Thyroid gland (tissue), 4 donors: ENCODE data around the gene HOTAIR. TPM values are rescaled to one million over a fixed set of nuclear protein-coding genes. Genes with fewer than 3 reads are reported as not detected.

ENCODE experiments used
- DNase-seq, 2 donors: peaks; one replicate each; pipeline ENCODE4 v3.0.0-alpha.2; 2019
- H3K27ac ChIP-seq, 3 donors: fragments of 200-600 bp; sonication (generic); 1 replicate in 2 of 3; 2 replicates in 1 of 3; pipeline ENCODE4 v1.5.1; 2016 to 2019; ENCODE audit warnings: mild to moderate bottlenecking in 1 of 3, moderate library complexity in 1 of 3
- H3K27me3 ChIP-seq: fragments of 200-600 bp; sonication (generic); one replicate; pipeline ENCODE4 v1.5.1; 2019
- H3K36me3 ChIP-seq, 2 donors: fragments of 200-600 bp; sonication (generic); one replicate each; pipeline ENCODE4 v1.5.1; 2016 to 2019
- H3K4me1 ChIP-seq, 2 donors: fragments of 200-600 bp; sonication (generic); one replicate each; pipeline ENCODE4 v1.5.1; 2017 to 2019
- H3K4me3 ChIP-seq, 3 donors: fragments of 200-600 bp; sonication (generic); replicated peaks in 1 of 3; 1 replicate in 2 of 3; 2 replicates in 1 of 3; pipeline ENCODE4 v1.5.1; 2016; ENCODE audit warnings: mild to moderate bottlenecking in 1 of 3
- H3K9me3 ChIP-seq: fragments of 200-600 bp; sonication (generic); one replicate; pipeline ENCODE4 v1.5.1; 2017
- POLR2A ChIP-seq, 2 donors: fragments of 450-650 bp; IDR thresholded peaks; one replicate each; pipeline ENCODE4 v1.6.1; 2017; ENCODE audit warnings: antibody characterized with exemption in 2 of 2, mild to moderate bottlenecking in 2 of 2, moderate library complexity in 1 of 2
- WGBS, 2 donors: methylation state at CpG; one replicate each; pipeline ENCODE4 v1.1.5; 2017; 5-methylcytosine and 5-hydroxymethylcytosine counted together
- intact Hi-C: fragments of 100-400 bp; cut with DNase I; formaldehyde crosslinking; loops from one replicate; pipeline ENCODE4 v1.15.1; 2023
- total RNA-seq, 4 donors: library from RNA; depleted of rRNA; stranded (reverse); fragments of >200 nt; gene quantifications; one replicate each; pipeline ENCODE4 v1.2.3, GENCODE V29; 2016
- TF ChIP-seq, protein P1 (sequence below), 6 experiments: fragments of 200-600 bp in 3 of 6; fragments of 450-650 bp in 3 of 6; sonication (generic) in 3 of 6; IDR thresholded peaks; one replicate each; pipeline ENCODE4 v1.5.1; 2016 to 2019; ENCODE audit warnings: antibody characterized with exemption in 6 of 6, mild to moderate bottlenecking in 2 of 6, inconsistent platforms in 1 of 6, moderate library complexity in 1 of 6

The HOTAIR gene
- total RNA-seq, 4 donors from 2014 or later: not detected

DNA sequence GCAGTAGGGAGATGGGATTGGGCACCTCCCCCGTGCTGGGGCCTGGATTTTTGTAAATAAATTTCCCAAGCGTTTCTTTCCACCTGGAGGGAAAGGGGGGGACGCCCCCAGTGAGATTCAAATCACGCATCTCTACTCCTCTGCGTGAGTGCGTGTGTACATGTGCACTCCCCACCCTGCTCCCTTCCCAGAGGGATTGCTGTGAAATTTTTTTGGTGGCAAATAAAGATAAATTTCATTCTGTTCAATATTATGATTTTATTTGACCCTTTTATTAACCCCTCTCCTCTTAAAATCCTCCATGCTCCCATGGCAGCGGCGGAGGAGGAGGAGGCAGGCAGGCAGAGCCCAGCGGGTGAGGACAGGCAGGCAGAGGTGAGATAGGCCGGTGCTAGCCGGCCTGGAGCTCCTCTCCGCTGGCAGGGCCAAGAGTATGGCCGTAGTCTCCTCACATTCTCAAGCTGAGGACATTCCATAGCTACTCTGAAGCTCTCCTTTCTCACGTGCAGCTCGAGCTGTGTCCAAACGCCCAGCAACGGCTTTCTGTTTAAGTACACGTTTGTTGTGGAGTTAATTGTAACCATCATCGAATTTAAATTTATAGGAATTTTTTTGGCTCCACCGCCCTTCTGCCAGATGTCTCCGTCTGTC lies 1.5 kb upstream of the HOTAIR start:
- H3K4me1 ChIP-seq: peaks cover 9 to 26% of the 10 kb centered on the region in 2 donors
- intact Hi-C loops: no loop called here
- H3K27me3 ChIP-seq: peaks cover 87% of the 10 kb centered on the region
- H3K9me3 ChIP-seq: no peaks in the 10 kb centered on the region
- no peaks in the 10 kb centered on the region for H3K36me3 ChIP-seq
- 14 to 20% methylated on average over 21 of the region's 21 CpGs for WGBS, 2 donors
- TF ChIP-seq, protein P1, sequence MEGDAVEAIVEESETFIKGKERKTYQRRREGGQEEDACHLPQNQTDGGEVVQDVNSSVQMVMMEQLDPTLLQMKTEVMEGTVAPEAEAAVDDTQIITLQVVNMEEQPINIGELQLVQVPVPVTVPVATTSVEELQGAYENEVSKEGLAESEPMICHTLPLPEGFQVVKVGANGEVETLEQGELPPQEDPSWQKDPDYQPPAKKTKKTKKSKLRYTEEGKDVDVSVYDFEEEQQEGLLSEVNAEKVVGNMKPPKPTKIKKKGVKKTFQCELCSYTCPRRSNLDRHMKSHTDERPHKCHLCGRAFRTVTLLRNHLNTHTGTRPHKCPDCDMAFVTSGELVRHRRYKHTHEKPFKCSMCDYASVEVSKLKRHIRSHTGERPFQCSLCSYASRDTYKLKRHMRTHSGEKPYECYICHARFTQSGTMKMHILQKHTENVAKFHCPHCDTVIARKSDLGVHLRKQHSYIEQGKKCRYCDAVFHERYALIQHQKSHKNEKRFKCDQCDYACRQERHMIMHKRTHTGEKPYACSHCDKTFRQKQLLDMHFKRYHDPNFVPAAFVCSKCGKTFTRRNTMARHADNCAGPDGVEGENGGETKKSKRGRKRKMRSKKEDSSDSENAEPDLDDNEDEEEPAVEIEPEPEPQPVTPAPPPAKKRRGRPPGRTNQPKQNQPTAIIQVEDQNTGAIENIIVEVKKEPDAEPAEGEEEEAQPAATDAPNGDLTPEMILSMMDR (IDR thresholded peaks at IDR 0.05): no peak
- no peak for TF ChIP-seq POLR2A (IDR thresholded peaks at IDR 0.05)
- no peak for DNase-seq
- H3K27ac ChIP-seq: no peak overlapping the region
- no peak overlapping the region for H3K4me3 ChIP-seq

DNA sequence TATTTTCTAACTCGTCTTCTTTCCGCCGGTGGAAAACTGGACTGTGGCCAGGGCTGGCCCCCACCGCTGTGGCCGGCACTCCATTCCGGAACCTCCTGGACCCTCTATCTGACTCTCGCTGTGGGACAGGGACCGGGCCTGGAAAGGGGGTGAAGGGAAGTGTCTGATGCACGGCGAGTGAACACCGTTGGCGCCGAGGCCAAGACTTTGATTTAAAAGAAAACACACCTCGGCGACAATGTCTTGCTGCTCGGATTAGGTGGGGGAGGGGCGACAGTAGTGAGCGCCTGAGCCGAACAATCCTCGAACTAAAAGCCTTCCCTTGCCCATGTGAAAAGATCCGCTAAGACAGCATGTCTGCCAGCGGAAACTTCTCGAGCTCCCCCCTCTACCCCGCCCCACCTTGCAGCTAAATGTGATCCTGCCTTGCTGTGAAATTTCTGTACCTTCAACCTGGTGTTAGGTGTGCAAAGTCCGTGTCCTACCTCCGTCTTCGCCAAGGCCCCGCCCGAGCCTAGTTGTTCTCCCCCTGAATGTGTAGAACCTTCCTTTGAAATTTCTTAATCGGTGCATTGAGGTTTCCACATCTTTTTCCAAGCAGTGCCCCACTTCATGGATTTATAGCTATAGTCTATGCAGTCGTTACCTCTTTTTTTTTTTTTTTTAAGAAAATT lies 862 bp upstream of the HOTAIR start:
- Histone ChIP-seq H3K27me3 (peaks cover 88% of the 10 kb centered on the region), H3K4me3 (no peak overlapping the region), H3K36me3 (no peaks in the 10 kb centered on the region), H3K27ac (no peak overlapping the region), H3K4me1 (peaks cover 9 to 26% of the 10 kb centered on the region in 2 donors), H3K9me3 (no peaks in the 10 kb centered on the region)
- 9 to 10% methylated on average over 30 to 31 of the region's 31 CpGs for WGBS, 2 donors
- no peak for DNase-seq
- intact Hi-C loops: no loop called here
- TF ChIP-seq, protein P1 (IDR thresholded peaks at IDR 0.05): no peak
- no peak for TF ChIP-seq POLR2A (IDR thresholded peaks at IDR 0.05)

DNA sequence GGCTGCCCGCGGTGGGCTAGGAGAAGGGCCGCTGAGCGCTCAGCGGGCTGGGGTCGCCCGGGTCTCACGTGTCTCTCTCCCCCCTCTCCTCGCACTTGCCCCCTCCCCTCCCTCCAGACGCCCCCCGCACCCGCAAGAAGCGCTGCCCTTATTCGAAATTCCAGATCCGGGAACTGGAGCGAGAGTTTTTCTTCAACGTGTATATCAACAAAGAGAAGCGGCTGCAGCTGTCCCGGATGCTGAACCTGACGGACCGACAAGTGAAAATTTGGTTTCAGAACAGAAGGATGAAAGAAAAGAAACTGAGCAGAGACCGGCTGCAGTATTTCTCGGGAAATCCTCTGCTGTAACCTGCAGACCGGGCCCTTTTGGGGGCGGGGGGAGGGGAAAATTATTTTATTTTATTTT lies 314 bp upstream of the HOTAIR start:
- 4 to 6% methylated on average over 13 to 23 of the region's 25 CpGs for WGBS, 2 donors

DNA sequence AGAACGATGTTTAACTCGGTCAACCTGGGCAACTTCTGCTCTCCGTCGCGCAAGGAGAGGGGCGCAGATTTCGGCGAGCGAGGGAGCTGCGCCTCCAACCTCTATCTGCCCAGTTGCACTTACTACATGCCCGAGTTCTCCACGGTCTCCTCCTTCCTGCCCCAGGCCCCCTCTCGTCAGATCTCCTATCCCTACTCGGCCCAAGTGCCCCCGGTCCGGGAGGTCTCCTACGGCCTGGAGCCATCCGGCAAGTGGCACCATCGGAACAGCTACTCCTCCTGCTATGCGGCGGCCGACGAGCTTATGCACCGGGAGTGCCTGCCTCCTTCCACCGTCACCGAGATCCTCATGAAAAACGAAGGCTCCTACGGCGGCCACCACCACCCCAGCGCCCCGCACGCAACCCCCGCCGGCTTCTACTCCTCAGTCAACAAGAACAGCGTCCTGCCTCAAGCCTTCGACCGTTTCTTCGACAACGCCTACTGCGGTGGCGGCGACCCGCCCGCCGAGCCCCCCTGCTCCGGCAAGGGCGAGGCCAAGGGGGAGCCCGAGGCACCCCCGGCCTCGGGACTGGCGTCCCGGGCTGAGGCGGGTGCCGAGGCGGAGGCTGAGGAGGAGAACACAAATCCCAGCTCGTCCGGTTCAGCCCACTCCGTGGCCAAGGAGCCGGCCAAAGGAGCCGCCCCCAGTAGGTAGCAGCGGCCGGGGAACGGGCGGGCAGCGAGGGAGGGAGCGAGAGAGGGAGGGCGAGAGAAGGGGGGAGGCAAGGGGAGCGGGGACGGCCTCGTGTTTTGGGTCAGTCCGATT lies 1.3 kb downstream of the HOTAIR start:
- no peaks in the 10 kb centered on the region for H3K9me3 ChIP-seq
- DNase-seq: no peak
- H3K36me3 ChIP-seq: no peaks in the 10 kb centered on the region
- intact Hi-C loops: no loop called here
- no peak for TF ChIP-seq POLR2A (IDR thresholded peaks at IDR 0.05)
- TF ChIP-seq, protein P1 (IDR thresholded peaks at IDR 0.05): no peak
- H3K27me3 ChIP-seq: peaks cover 84% of the 10 kb centered on the region
- peaks cover 9 to 26% of the 10 kb centered on the region in 2 donors for H3K4me1 ChIP-seq
- 4 to 5% methylated on average over 31 to 50 of the region's 71 CpGs for WGBS, 2 donors
- no peak overlapping the region for H3K4me3 ChIP-seq
- no peak overlapping the region for H3K27ac ChIP-seq

More for the DNA sequence above, 314 bp upstream of the HOTAIR start:
- no peak for DNase-seq
- Histone ChIP-seq H3K27me3 (peaks cover 86% of the 10 kb centered on the region), H3K4me3 (no peak overlapping the region), H3K27ac (no peak overlapping the region), H3K9me3 (no peaks in the 10 kb centered on the region), H3K4me1 (peaks cover 9 to 26% of the 10 kb centered on the region in 2 donors), H3K36me3 (no peaks in the 10 kb centered on the region)
- intact Hi-C loops: no loop called here
- TF ChIP-seq, protein P1 (IDR thresholded peaks at IDR 0.05): no peak
